Measurements from ENCODE around the gene WHAMM.
"Not testable (repeated sequence)": the region's sequence is repeated elsewhere in the genome, so short reads cannot be mapped to it uniquely, and the experiment has no call there.

Gene WHAMM

DNA sequence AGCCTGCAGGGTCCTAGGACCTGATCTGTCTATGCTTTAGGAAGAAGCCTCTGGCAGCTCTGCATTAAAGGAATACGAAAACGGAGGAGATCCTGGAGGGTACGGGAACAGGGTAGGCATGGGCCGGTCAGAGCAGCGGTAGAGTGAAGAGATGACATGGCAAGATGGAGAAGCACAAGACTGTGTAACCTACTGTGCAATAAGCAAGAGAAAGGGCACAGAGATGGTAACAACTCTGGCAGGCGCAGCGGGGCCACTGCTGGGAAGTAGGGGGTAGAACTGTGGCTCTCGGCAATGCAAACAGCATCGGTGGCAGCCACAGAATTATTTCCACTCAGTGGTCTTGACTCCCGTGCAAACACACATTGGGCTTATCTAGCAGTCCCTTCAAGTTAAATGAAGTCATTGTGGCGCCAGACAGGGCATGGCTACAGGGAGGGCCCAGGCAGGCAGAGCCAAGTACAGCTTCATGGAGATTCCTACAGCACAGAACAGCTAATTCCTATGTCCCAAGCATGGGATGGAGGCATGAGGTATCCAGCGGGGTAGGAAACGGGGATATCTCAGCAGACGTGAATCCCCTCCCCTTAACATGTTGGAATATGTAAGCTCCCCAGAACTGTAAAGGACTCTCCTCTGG is 28.8 kb downstream of the WHAMM start:
- no peak for DNase-seq (ENCODE audit: low spot score)

DNA sequence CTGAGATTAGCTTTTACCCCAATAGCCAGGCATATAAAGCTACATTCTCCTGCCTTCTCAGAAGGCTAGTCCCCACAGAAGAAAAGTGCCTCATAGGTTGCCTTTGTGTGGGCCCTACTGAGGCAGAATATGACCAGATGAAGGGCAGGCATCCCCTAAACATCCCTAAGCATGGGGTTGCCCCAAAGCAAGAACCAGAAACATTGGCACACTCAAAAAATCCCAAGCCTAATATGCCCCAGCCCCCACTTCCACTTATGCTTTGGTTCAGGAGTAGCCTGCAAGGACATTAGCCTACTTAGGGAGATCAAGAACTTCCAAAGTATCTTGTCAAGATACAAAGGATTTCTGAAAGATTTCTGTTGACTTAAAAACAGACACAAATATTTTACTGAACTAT is 29.7 kb downstream of the WHAMM start:
- no peak for DNase-seq (ENCODE audit: low spot score)

DNA sequence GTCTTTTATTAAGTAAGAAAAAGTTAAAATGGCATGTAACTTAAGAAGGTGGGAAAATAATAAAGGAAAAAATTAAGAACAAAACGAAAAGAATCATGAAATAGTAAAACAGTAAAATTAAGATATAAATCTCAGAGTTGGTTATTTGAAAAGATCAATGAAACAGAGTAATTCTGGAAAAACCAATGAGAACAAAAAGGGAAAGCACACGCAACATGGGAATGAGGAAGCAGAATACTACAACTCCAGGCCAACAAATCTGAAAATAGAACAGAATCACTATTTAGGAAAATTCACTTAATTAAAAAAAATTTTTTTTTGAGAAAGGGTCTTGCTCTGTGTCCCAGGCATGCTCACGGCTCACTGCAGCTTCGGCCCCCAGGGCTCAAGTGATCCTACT is 30.7 kb downstream of the WHAMM start:
- DNase-seq (ENCODE audit: low spot score): no peak

DNA sequence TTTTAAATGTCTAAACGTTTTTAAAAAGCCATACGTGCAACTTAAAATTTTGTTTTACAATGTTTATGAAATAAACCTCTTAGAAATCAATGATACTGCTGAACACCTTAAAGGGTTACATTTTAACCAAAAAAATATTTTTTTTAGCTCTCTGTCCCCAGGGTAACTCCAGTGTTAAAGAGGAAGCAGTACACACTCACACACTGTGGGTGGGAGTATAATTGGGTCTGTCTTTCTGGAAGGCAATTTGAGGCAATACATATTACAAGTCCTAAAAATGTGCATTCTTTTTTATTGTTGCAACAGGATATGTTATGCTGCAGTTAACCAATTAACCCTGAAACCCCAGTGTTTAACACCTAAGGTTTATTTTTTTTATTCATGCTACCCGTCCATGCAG is 34.1 kb downstream of the WHAMM start:
- no peak for DNase-seq (ENCODE audit: low spot score)

DNA sequence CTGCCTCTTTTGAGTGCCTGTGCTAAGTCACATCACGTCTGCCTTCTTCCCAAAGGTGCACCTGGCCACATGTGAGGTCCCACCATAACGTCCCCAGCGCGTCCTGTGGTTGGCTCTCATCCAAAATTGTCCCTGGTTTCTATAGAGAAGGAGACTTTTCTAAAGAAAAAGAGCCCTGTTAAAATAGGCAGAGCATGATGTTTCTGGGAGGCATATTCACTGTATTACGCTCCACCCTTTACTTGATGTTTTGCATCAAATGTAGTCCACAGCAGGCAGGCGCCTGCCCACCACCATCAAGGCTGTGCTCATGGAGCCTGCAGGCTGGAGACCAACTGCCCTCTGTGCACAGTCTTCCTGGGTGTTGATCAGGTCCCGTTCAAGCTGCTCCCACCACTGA is 36.3 kb downstream of the WHAMM start:
- DNase-seq (ENCODE audit: low spot score): no peak

DNA sequence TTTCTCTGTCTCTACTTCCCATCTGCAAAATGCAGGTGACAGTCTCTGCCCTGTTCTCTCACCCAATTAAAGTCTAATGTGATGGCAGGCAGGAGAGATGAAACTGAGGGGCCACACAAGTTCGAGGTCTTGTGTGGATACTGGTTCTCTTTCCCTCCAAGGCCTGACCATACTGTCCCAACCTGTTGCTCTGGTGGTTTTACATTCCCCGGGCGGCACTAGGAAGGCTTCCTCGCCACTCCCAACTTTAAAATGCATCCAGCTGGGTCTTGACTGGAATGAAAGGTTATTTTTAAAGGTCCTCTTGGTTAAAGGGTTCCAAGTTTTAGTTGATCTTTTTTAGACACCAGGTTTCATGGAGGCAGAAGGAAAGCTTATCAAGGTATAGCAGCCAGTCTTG is 37.2 kb downstream of the WHAMM start:
- no peak for DNase-seq (ENCODE audit: low spot score)

DNA sequence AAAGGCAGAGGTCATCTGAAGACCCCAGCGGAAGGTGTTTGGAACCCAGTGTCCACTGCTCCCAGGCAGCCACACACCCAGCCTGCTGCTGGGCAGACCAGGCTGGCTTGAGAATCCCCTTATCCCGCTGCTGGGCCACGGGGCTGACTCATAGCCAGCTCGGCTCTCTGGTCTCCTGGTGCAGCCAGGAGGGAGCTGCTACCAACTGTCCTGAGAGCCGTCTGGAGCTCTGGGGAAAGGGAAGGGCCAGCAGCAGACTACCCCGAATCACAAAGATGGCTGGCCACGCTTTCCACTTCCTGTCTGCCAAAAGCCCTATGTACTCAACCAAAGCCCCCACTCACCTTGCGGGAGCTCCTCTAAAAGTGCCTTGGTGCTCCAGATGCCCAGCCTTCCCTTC is 38.3 kb downstream of the WHAMM start:
- DNase-seq (ENCODE audit: low spot score): no peak

DNA sequence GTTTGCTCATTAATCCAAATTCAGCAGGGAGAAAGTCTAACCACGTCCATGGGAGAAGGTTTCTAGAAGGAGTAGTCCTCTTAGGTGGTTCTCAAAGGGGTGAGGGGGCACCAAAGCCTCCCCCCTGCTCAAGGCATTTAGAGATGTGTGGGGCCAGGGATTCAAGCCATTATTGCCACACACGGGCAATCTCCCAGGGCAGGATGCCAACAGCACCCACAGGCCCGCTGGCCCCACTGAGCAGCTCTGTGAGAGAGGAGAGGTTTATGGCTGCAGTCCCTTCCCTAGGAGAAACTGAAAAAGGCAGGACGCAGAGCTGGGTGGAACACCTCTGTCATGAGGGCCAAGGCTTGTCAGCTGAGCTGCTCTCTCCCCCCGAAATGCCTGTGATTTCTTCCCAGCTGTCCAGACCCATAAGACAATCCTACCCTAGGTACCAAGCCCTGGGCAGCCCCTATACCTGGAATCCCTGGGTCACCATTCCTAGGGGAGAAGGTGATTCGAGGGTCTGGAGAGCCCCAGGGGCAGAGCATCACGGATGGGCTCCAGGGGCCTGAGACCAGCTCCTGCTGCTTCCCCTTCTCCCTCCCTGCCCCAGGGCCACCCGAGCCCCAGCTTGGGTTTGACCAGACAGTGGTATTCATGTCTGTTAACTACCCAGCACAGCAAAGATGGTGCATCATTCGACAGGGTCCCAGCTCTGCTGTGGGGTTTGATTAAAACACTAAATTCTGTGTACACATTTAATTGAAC is 39.0 kb downstream of the WHAMM start:
- DNase-seq (ENCODE audit: low spot score): no peak

DNA sequence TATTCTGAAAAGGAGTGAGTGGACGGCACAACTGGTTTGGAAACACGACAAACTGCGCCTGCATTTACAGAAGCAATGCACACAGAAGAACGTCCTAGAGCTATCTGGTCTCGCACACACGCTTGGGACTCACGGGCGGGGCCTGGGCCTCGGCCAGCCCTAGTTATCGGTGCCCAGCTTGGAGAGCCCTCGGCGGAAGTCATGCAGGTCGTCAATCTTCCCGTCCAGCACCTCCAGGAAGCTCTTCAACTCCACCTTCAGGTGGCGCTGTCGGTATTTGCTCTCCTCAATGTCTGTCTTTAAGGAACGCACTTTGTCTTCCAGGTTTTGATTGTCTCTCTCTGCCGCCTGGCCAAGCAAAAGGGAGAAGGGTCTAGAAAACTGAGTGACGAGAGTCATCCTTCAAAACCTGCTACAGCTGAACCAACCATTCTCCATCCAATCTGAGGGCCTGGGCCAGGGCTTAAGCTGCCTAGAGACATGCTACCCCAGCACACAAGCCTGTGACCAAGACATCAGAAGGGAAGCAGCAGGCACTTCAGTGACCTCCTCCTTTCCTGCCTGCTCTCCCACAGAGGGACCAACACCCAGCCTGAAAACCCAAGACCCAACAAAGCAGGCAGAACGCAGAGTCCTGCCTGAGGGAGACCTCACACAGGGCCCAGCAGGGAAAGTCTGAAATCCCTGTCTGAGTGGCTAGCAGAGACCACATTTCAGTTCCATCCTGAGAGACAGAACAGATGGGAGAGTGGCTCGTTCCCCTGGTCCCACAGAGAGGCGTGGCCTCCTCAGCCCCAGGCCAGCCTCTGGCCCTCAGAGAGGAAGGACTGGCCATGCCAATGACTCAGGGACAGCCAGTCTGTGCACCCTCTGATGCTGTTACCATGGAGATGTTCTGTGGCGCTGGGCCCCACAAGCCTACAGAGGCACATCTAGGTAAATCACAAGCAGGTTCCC is 40.4 kb downstream of the WHAMM start:
- peak; percentile 42 for DNase-seq (ENCODE audit: low spot score)

DNA sequence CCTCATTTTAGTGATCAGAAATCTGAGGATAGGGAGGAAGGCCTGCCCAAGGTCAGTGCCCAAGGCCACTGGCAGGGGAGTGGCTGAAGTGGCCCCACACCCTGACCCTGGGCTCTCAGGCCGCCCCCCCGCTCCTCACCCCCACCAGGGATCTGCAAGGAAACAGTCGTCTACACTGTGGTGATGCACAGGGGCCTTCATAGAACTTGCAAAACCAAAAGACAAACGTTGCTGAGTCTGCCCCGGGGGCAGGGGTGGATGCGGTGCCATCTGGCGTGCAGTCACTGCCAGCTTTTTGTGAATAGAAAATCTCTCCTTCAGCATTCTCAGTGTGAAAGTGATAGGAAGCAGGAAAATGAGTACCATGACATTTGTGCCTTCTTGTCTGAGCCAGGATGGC is 41.3 kb downstream of the WHAMM start:
- DNase-seq (ENCODE audit: low spot score): no peak

DNA sequence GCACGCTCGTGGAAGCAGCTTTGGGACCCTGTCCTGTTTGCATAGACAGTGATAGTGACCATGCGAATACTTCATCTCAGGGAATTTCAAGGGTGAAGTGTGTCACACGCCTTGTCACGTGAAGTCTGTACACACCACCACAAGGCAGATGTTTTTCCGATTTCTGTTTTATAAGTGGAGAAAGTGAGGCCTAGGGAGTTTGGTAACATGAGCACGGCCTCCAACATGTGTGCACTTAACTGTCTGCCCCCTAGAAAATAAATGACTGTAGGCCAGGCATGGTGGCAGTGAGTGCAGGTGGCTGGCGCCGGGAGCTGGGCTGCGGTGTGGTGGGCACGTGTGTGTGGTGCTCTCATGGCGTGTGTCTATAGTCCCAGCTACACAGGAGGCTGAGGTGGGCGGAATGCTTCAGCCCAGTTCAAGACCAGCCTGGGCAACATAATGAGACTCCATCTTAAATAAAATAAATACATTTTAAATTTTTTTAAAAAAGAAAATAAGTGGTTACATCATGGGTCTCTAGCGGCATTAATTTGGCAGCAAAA is 42.0 kb downstream of the WHAMM start:
- no peak for DNase-seq (ENCODE audit: low spot score)

DNA sequence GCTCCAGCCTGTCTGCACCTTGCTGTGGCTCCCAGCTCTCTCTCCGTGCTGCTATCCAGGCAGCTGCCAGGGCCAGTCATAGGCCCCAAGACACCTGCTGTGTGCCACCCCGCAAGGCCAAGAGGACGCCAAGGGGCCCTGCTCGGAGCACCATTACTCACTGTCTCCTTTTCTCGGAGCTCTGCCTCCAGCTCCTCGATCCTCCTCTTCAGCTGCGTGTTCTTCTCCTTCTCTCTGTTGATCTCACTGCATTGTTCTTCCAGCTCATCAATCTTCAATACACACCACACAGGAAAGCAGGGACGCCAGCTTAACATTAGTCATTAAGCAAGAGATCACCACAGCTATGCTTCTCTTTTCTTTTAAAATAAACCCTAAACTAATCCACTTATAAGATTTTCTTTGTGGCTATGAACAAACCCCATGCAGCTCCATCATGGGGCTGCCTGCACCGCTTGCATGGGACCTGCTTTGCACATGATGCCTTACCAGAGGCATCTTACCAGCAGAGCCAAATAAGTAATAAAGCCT is 42.6 kb downstream of the WHAMM start:
- no peak for DNase-seq (ENCODE audit: low spot score)

DNA sequence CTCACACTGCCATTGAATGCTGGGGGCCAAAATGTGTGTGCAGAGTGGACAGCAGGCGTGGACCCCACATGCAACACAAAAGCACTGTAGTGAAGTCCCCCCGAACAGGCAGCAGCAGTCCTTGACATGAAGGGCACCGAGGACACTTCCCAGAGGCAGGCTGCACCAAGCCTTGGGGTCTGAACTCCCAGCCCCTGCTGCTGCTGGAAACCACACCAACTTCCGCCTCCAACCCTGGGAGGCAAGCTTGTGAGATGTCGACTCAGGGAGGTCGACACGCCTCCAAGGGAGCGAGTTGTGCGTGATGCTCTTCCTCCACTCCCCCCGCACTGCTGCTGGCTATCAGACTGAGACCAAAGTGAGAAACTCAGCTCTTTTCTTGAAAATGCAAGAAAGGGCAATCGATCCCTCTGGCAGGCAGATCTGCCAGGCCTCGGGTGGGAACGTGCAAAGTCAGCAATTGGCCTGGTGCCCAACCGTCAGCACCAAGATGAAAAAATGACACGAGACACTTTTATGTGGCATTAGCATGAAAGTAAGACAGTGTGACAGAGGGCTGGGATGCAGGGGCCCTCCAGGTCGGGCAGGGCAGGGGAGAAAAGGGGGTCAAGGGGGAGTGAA is 43.6 kb downstream of the WHAMM start:
- DNase-seq (ENCODE audit: low spot score): no peak

DNA sequence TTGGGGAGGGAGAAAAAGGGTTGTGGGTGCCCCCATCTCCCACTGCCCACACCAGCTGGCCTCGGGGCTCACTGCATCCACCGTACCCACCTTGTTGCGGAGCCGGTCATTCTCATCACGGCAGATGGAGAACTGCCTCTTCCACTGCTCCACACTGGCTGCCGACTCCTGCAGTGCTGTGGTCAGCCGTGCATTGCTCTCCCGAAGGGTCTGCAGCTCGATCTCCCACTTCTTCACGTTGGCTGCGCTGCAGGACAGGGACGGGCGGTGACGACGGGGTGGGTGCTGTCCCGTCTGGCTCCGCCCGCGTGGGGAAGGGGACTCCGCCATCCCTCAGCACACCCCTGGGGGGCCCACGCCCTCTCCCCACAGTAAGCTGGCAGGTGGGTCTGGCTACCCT is 45.1 kb downstream of the WHAMM start:
- DNase-seq (ENCODE audit: low spot score): no peak

DNA sequence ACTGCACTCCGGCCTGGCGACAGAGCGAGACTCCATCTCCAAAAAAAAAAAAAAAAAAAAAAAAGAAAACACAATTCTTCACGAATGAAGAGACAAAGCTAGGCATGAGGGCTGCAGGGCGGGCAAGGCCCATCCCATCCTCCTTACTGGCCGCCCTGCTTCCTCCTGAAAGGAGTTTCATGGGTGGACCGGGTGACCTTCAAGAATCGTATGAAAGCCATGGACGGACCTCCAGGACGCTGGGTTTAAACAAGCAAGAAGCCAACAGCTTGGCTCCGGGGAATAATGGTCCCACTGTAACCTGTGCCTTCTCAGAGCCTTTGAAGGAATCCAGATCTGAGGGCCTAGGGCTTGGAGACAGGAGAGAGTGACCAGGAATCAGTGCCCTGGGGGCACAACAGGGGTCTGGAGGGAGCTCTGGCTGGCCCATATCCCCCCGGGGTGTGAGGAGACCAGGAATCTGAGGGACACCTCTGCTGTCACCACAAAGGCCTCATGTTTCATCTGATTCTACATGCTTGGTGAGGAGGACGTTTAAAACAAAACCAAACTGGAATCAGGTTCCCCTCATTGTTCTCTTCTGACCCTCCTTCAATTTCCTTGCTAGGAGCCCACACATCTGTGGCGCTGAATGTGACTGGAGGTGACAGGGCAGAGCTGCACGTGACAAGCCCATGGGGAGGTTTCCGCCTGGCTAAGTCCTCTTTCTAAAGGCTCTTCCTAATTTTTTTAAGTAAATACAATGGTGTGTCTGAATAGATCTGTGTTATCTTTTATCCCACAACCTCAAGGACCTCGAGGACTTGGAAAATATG is 46.1 kb downstream of the WHAMM start:
- DNase-seq (ENCODE audit: low spot score): no peak

DNA sequence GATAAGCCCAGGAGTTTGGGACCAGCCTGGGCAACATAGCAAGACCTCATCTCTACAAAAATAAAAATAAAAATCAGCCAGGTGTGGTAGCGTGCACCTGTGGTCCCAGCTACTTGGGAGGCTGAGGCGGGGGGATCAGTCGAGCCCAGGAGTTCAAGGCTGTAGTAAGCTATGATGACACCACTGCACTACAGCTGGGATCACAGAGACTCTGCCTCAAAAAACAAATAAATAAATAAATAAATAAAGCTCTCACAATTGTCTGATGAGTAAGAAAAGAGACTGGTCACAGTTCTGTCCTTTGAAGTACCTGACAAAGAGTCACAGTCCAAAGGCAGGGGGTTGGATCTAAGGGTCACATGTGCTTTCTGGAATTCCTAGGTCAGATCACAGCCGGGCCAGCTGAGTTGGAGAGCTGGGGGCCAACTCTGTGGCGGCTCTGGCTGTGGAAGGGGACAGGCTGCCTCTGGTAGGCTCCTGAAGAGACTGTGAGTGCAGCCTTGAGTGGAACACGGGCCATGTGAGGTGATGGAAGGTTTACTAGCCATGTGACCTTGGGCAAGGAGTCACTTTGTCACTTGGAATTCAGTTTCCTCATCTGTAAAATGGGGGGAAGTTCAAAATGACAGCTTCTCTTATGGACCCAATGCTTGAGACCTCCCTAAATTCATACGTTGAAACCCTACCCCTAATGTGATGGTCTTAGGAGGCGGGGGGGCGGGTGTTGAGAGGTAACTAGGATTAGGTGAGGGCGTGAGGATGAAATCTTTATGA is 47.2 kb downstream of the WHAMM start:
- no peak for DNase-seq (ENCODE audit: low spot score)

DNA sequence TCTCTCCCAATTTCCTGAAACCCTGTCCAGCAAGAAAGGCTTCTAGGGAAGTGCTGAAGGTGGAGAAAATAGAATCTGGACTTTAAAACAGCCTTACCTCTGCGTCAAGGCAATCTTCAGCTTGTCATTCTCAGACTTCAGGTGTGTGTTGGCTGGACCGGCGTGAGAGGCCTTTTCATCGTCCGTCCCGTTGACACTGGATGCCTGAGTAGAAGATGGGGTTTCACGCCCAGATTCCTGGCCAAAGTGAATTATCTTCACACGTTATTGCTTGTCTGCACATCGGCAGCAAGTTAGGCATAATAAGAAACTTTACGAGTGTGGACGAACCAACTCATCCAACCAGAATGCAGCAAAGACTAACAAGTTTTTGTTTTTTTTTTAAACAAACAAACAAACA is 49.5 kb downstream of the WHAMM start:
- no peak for DNase-seq (ENCODE audit: low spot score)

DNA sequence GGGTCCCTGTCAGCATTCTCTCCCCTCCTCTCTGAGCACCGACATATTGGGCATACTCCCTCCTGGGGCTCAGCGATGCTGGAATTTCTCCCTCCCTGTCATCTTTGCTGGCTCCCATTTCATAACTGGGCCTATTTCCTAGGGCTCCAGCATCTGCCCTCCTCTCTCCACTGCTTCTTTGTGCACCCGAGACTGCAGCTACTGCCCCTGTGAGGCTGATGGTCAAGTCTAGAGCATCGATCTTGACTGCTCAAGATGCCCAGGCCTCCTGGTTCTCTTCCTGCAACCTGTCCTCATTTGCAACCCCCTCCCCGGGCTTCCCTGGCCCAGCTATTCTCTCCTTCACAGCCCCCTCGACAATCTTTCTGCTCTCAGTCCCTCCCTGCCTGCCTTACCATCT is 53.5 kb downstream of the WHAMM start:
- no peak for DNase-seq (ENCODE audit: low spot score)

DNA sequence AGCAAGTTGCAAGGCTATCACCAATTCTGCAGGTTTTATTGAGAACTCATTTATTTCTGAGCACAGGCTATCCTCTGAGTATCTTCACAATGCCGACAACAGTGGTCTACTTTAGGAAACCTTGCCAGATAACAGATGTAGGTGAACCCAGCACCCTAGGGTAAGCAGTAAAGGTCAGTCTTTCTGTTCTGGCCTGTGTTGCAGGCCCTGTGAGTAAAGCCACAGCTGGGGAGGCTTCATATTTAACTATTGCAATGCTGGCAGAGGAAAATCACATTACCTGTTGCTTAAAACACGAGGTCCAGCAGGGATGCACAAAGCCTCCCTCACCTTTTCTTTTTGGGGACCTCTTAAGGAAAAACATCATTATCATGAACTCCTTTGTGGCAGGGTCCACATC is 55.5 kb downstream of the WHAMM start:
- no peak for DNase-seq (ENCODE audit: low spot score)

DNA sequence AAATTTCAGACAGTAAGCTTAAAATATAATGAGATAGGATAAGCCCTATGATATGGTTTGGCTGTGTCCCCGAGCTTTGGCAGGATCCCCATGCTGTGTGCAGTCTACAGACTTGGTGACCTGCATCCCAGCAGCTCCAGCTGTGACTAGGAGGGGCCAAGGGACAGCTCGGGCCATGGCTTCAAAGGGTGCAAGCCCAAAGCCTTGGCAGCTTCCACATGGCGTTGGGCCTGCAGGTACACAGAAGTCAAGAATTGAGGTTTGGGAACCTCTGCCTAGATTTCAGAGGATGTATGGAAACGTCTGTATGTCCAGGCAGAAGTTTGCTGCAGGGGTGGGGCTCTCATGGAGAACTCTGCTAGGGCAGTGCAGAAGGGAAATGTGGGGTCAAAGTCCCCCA is 56.2 kb downstream of the WHAMM start:
- not testable (repeated sequence) for DNase-seq (ENCODE audit: low spot score)
